ENCODE measurements around the gene BRD3OS. TPM values are rescaled to one million over a fixed set of nuclear protein-coding genes. Genes with fewer than 3 reads are reported as not detected.

BRD3OS gene
- total and polyA plus RNA-seq, 4 experiments from 2014 or later = 18.3 to 33.1 (median 19.9) TPM

DNA sequence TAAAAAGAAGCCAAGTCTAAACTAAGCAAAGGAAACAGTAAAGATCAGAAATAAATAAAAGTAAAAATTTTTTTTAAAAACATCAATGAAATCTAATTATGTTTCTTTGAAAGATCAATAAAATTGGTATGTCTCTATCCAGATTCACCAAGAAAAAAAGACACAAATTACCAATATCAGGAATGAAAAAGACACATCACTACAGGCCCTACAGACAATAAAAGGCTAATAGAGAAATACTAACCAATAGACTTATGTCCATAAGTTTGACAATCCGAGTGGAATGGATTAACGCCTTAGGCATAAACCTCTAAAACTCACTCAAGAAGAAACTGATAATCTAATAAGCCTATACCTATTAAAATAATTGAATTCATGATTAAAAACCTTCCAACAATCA, 12.4 kb downstream of the BRD3OS start:
- CTCF ChIA-PET (ENCODE audit: partially characterized antibody) = no interaction called here
- no peaks in the 10 kb centered on the region for H3K27me3 Mint-ChIP-seq

DNA sequence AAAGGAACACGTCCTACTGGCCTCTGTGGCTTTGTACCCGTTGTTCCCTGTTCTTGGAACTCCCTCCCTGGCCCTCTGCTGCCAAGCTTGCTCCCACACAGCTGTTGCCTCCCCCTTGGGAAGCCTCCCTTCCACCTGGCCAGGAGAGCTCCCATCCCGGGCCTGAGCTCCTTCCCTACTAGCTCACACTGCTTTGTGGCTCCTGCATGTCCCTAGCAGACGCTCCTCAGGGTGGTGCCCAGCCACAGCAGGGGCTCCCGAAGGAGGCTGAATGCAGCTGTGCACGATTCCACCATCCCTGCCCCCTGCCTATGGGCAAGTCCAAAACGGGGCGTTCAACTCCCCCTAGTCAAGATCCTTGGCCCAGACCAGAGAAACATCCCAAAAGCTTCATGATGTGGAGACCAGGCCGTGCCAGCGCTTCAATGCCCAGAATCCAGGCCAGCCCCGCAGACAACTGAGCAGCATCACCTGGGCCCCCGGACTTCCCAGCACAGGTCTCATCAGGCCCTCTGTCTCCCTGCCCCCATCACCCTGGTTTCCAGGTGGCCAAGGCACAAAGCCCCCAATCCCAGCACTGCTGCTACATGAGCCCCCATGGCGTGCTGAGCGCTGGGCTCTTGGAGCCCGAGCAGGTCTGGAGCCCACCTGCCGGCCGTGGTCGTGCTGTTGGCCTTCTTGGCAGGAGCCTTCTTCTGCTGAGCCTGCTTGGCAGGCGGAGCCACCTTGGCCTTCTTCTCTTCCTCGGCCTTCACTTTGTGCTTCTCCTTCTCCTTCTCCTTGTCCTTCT, 14.3 kb downstream of the BRD3OS start:
- H3K9me3 ChIP-seq (ENCODE audit: control insufficient read depth in 1 of 2, low read length in 2 of 2) = peaks cover 0 to 4% of the 10 kb centered on the region in 2 donors
- H3K4me3 ChIP-seq (ENCODE audit: low read length in 2 of 2) = no peak overlapping the region
- peaks cover 33% of the 10 kb centered on the region for H3K36me3 ChIP-seq (ENCODE audit: insufficient read depth, low read length)
- peaks cover 0 to 22% (median 9%) of the 10 kb centered on the region in 8 donors for H3K9me3 Mint-ChIP-seq
- H3K27ac Mint-ChIP-seq = peak overlapping the region in 2 of 7 donors; percentile 8 to 55
- no peaks in the 10 kb centered on the region for H3K4me1 Mint-ChIP-seq
- peaks cover 49 to 70% of the 10 kb centered on the region in 2 donors for H3K36me3 Mint-ChIP-seq
- DNase-seq = no peak
- ChIA-PET CTCF (ENCODE audit: partially characterized antibody) (no interaction called here), POLR2A (ENCODE audit: partially characterized antibody) (interaction anchor here (1.0 to 2.2 kb wide), 2 partner anchors 14 to 26 kb away, joined by 5 to 6 read pairs; partner anchors contain the start of gene BRD3OS)
- H3K27me3 ChIP-seq (ENCODE audit: insufficient read depth, low read length) = no peaks in the 10 kb centered on the region
- no peak overlapping the region for H3K4me3 Mint-ChIP-seq
- H3K27ac ChIP-seq (ENCODE audit: low read depth, low read length) = no peak overlapping the region
- H3K27me3 Mint-ChIP-seq = no peaks in the 10 kb centered on the region
- H3K4me1 ChIP-seq (ENCODE audit: insufficient read depth, low read length) = no peaks in the 10 kb centered on the region
- intact Hi-C loops (cut with micrococcal nuclease) = no loop called here

More for the DNA sequence above, 12.4 kb downstream of the BRD3OS start:
- peaks cover 0 to 4% of the 10 kb centered on the region in 2 donors for H3K9me3 ChIP-seq (ENCODE audit: control insufficient read depth in 1 of 2, low read length in 2 of 2)
- H3K27ac ChIP-seq (ENCODE audit: low read depth, low read length) = no peak overlapping the region
- Mint-ChIP-seq H3K27ac (no peak overlapping the region), H3K36me3 (peaks cover 59 to 74% of the 10 kb centered on the region in 2 donors), H3K9me3 (peaks cover 0 to 22% (median 9%) of the 10 kb centered on the region in 8 donors), H3K4me1 (peaks cover 0 to 2% (median 0%) of the 10 kb centered on the region in 4 donors), H3K4me3 (no peak overlapping the region)
- no peak for DNase-seq
- POLR2A ChIA-PET (ENCODE audit: partially characterized antibody) = no interaction called here
- no peaks in the 10 kb centered on the region for H3K27me3 ChIP-seq (ENCODE audit: insufficient read depth, low read length)
- H3K4me1 ChIP-seq (ENCODE audit: insufficient read depth, low read length) = no peaks in the 10 kb centered on the region
- peaks cover 35% of the 10 kb centered on the region for H3K36me3 ChIP-seq (ENCODE audit: insufficient read depth, low read length)
- no peak overlapping the region for H3K4me3 ChIP-seq (ENCODE audit: low read length in 2 of 2)
- intact Hi-C loops (cut with micrococcal nuclease) = no loop called here

DNA sequence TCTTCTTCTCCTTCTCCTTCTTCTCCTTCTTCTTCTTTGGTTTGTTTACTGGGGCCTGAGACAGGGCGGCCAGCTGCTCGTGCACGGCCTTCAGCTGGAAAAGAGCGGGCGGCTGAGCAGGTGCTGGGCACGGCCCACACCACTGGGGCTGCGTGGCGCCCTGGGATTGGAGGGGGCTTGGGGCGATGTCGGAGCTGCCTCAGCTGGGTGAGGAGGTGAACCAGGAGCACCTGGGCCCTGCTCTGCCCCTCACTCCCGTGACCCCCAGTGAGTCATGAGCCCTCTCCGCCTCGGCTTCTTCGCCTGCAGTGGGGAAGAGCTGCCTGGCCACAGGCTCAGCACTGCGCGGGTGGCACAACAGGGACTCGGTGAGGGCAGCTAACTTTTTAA, 14.9 kb downstream of the BRD3OS start:
- Mint-ChIP-seq H3K4me3 (no peak overlapping the region), H3K27me3 (no peaks in the 10 kb centered on the region), H3K9me3 (peaks cover 0 to 22% (median 9%) of the 10 kb centered on the region in 8 donors), H3K27ac (peak overlapping the region in 1 of 7 donors; percentile 8), H3K36me3 (peaks cover 49 to 70% of the 10 kb centered on the region in 2 donors), H3K4me1 (no peaks in the 10 kb centered on the region)
- H3K27me3 ChIP-seq (ENCODE audit: insufficient read depth, low read length) = no peaks in the 10 kb centered on the region
- H3K4me1 ChIP-seq (ENCODE audit: insufficient read depth, low read length) = no peaks in the 10 kb centered on the region
- DNase-seq = no peak
- H3K27ac ChIP-seq (ENCODE audit: low read depth, low read length) = no peak overlapping the region
- H3K36me3 ChIP-seq (ENCODE audit: insufficient read depth, low read length) = peaks cover 33% of the 10 kb centered on the region
- intact Hi-C loops (cut with micrococcal nuclease) = no loop called here
- H3K9me3 ChIP-seq (ENCODE audit: control insufficient read depth in 1 of 2, low read length in 2 of 2) = peaks cover 0 to 4% of the 10 kb centered on the region in 2 donors
- CTCF ChIA-PET (ENCODE audit: partially characterized antibody) = no interaction called here
- POLR2A ChIA-PET (ENCODE audit: partially characterized antibody) = interaction anchor here (2.2 kb wide), 1 partner anchor 15 kb away, joined by 6 read pairs; the partner anchor contains the start of gene BRD3OS
- H3K4me3 ChIP-seq (ENCODE audit: low read length in 2 of 2) = no peak overlapping the region

DNA sequence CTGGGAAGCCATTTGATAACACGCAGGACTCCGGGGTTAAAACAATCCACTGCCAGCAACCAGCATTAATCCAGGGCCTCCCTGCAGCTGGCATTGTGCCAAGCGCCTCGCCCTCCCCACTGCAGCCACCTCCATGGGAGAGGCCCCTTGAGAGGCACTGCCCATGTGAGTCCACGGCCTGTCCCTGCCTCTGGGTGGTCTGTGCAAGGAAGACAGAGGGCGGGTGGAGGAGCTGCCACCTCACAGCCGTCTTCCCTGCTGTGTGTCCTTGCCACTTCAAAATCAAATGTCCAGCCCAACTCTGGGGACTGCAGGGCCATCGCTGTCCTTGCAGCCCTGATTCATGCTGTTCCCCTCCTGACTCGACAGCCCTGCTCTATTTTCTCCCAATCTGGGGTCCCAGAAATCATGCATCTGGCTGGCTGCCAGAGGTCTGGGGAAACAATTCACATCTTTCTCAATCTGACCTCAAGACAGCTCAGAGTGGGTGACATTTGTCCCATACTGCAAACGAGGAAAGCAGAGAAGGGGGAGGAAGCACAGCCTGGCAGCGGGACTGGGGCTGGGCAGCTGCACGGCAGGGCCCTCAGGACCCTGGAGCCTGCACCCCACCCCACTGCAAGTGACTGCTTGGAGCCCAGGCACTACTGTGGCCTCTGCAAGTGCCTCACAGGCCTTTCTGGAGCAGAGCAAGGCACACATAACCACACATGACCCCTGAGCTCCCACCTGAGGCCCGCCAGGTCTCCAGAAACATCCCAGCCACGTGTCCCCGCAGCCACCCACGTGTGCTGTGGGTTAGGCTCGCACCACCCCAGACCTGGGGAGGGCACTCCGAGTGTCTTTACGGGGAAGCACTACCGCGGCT, 15.7 kb downstream of the BRD3OS start:
- no peak overlapping the region for H3K4me3 Mint-ChIP-seq
- CTCF ChIA-PET (ENCODE audit: partially characterized antibody) = no interaction called here
- H3K4me1 Mint-ChIP-seq = no peaks in the 10 kb centered on the region
- Histone ChIP-seq H3K27ac (ENCODE audit: low read depth, low read length) (no peak overlapping the region), H3K27me3 (ENCODE audit: insufficient read depth, low read length) (no peaks in the 10 kb centered on the region), H3K36me3 (ENCODE audit: insufficient read depth, low read length) (peaks cover 33% of the 10 kb centered on the region), H3K9me3 (ENCODE audit: control insufficient read depth in 1 of 2, low read length in 2 of 2) (peaks cover 0 to 4% of the 10 kb centered on the region in 2 donors), H3K4me3 (ENCODE audit: low read length in 2 of 2) (no peak overlapping the region), H3K4me1 (ENCODE audit: insufficient read depth, low read length) (no peaks in the 10 kb centered on the region)
- peaks cover 0 to 22% (median 9%) of the 10 kb centered on the region in 8 donors for H3K9me3 Mint-ChIP-seq
- intact Hi-C loops (cut with micrococcal nuclease) = no loop called here
- H3K27me3 Mint-ChIP-seq = no peaks in the 10 kb centered on the region
- POLR2A ChIA-PET (ENCODE audit: partially characterized antibody) = interaction anchor here (2.2 kb wide), 1 partner anchor 15 kb away, joined by 6 read pairs; the partner anchor contains the start of gene BRD3OS
- peaks cover 45 to 62% of the 10 kb centered on the region in 2 donors for H3K36me3 Mint-ChIP-seq
- H3K27ac Mint-ChIP-seq = no peak overlapping the region
- DNase-seq = no peak

DNA sequence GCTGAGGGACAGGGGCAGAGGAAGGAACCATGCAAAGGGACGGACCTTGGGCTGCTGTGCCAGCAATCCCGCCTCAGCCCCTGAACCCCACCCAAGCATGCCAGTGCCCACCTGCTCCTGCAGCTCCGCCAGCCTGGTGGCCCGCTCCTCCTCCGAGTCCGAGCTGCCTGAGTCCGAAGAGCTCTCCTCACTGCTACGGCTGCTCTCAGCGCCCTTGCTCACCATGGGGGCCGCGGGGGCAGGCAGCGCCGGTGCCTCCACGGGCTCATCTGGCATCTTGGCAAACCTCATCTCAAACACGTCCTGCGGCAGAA, 16.3 kb downstream of the BRD3OS start:
- no peak overlapping the region for H3K4me3 Mint-ChIP-seq
- DNase-seq = no peak
- Histone ChIP-seq H3K36me3 (ENCODE audit: insufficient read depth, low read length) (peaks cover 33% of the 10 kb centered on the region), H3K27me3 (ENCODE audit: insufficient read depth, low read length) (no peaks in the 10 kb centered on the region), H3K4me1 (ENCODE audit: insufficient read depth, low read length) (no peaks in the 10 kb centered on the region), H3K27ac (ENCODE audit: low read depth, low read length) (no peak overlapping the region), H3K4me3 (ENCODE audit: low read length in 2 of 2) (no peak overlapping the region), H3K9me3 (ENCODE audit: control insufficient read depth in 1 of 2, low read length in 2 of 2) (peaks cover 0 to 4% of the 10 kb centered on the region in 2 donors)
- ChIA-PET CTCF (ENCODE audit: partially characterized antibody) (no interaction called here), POLR2A (ENCODE audit: partially characterized antibody) (interaction anchor here (2.2 kb wide), 1 partner anchor 16 kb away, joined by 6 read pairs; the partner anchor contains the start of gene BRD3OS)
- intact Hi-C loops (cut with micrococcal nuclease) = no loop called here
- H3K4me1 Mint-ChIP-seq = no peaks in the 10 kb centered on the region
- no peaks in the 10 kb centered on the region for H3K27me3 Mint-ChIP-seq
- H3K36me3 Mint-ChIP-seq = peaks cover 39 to 58% of the 10 kb centered on the region in 2 donors
- no peak overlapping the region for H3K27ac Mint-ChIP-seq
- H3K9me3 Mint-ChIP-seq = peaks cover 0 to 22% (median 9%) of the 10 kb centered on the region in 8 donors

DNA sequence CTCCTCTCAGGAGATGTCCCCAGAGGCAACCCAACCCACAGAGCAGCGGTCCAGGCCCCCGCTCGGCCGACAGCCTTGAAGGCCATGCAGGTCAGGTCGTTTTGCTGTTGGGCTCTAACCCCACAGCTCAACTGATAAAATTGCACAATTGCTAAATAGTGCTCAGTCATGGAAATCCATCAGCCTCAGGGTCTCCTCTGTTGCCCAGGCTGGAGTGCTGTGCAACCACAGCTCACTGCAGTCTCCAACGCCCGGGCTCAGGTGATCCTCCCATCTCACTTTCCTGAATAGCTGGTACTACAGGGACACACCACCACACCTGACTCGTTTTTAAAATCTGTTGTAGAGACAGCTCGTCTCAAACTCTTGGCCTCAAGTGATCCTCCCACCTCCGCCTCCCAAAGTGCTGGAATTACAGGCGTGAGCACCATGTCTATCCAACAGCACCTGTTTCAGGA, 18.3 kb downstream of the BRD3OS start:
- CTCF ChIA-PET (ENCODE audit: partially characterized antibody) = no interaction called here
- Mint-ChIP-seq H3K4me1 (no peaks in the 10 kb centered on the region), H3K36me3 (peaks cover 29 to 56% of the 10 kb centered on the region in 2 donors), H3K27ac (peak overlapping the region in 2 of 7 donors; percentile 15 to 66), H3K4me3 (no peak overlapping the region), H3K9me3 (peaks cover 0 to 12% (median 5%) of the 10 kb centered on the region in 8 donors), H3K27me3 (no peaks in the 10 kb centered on the region)
- Histone ChIP-seq H3K4me3 (ENCODE audit: low read length in 2 of 2) (no peak overlapping the region), H3K27me3 (ENCODE audit: insufficient read depth, low read length) (no peaks in the 10 kb centered on the region), H3K27ac (ENCODE audit: low read depth, low read length) (no peak overlapping the region), H3K36me3 (ENCODE audit: insufficient read depth, low read length) (peaks cover 48% of the 10 kb centered on the region), H3K9me3 (ENCODE audit: control insufficient read depth in 1 of 2, low read length in 2 of 2) (no peaks in the 10 kb centered on the region), H3K4me1 (ENCODE audit: insufficient read depth, low read length) (no peaks in the 10 kb centered on the region)
- intact Hi-C loops (cut with micrococcal nuclease) = no loop called here
- POLR2A ChIA-PET (ENCODE audit: partially characterized antibody) = interaction anchor here (0.5 kb wide), 1 partner anchor 635 kb away, joined by 3 read pairs; no protein-coding TSS in a partner anchor
- no peak for DNase-seq

DNA sequence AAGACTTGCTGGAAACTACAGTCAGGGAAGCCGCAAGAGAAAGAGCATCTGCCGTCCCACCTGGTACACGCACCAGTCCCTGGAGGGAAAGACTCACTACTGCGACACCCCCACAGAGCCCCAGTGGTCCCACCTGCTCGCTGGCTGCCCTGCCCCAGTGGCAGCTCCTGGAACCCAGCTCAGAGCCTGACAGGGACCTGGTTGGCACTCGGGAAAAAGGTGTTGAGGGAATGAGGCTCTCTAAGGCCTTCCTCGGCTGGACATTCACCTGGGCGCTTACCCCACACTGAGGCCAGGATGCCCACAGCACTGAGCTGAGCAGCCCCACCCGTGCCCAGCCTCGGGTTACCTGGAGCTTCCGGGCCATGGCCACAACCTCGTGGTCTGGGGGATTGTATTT, 19.7 kb downstream of the BRD3OS start:
- Mint-ChIP-seq H3K4me1 (no peaks in the 10 kb centered on the region), H3K4me3 (no peak overlapping the region), H3K27me3 (no peaks in the 10 kb centered on the region), H3K9me3 (peaks cover 0 to 1% (median 0%) of the 10 kb centered on the region in 8 donors), H3K27ac (no peak overlapping the region), H3K36me3 (peaks cover 15 to 52% of the 10 kb centered on the region in 2 donors)
- H3K27ac ChIP-seq (ENCODE audit: low read depth, low read length) = no peak overlapping the region
- ChIA-PET POLR2A (ENCODE audit: partially characterized antibody) (no interaction called here), CTCF (ENCODE audit: partially characterized antibody) (no interaction called here)
- H3K4me3 ChIP-seq (ENCODE audit: low read length in 2 of 2) = no peak overlapping the region
- intact Hi-C loops (cut with micrococcal nuclease) = no loop called here
- H3K36me3 ChIP-seq (ENCODE audit: insufficient read depth, low read length) = peaks cover 55% of the 10 kb centered on the region
- H3K4me1 ChIP-seq (ENCODE audit: insufficient read depth, low read length) = no peaks in the 10 kb centered on the region
- no peak for DNase-seq
- no peaks in the 10 kb centered on the region for H3K9me3 ChIP-seq (ENCODE audit: control insufficient read depth in 1 of 2, low read length in 2 of 2)
- no peaks in the 10 kb centered on the region for H3K27me3 ChIP-seq (ENCODE audit: insufficient read depth, low read length)
